Esophagus muscularis mucosa (tissue), 4 donors: ENCODE measurements around the gene NOTCH4.

Experiments used
- EP300 ChIP-seq: sonication (generic); formaldehyde crosslinking; IDR thresholded peaks from one replicate; pipeline ENCODE4 v1.6.1; 2017; ENCODE audit warnings: antibody characterized with exemption
- POLR2A ChIP-seq: fragments of 450-650 bp; IDR thresholded peaks from one replicate; pipeline ENCODE4 v1.6.1; 2017; ENCODE audit warnings: antibody characterized with exemption, moderate library complexity, mild to moderate bottlenecking, low read depth
- POLR2AphosphoS5 ChIP-seq, 2 donors: sonication (generic); formaldehyde crosslinking; IDR thresholded peaks; one replicate each; pipeline ENCODE4 v1.6.1; 2017; ENCODE audit warnings: antibody characterized with exemption in 2 of 2
- TF ChIP-seq, protein P1 (sequence below), 3 experiments: fragments of 200-600 bp in 2 of 3; fragments of 450-650 bp in 1 of 3; sonication (generic) in 2 of 3; IDR thresholded peaks; one replicate each; pipeline ENCODE4 v1.5.1; 2017 to 2019; ENCODE audit warnings: antibody characterized with exemption in 3 of 3, mild to moderate bottlenecking in 2 of 3, moderate library complexity in 1 of 3

DNA sequence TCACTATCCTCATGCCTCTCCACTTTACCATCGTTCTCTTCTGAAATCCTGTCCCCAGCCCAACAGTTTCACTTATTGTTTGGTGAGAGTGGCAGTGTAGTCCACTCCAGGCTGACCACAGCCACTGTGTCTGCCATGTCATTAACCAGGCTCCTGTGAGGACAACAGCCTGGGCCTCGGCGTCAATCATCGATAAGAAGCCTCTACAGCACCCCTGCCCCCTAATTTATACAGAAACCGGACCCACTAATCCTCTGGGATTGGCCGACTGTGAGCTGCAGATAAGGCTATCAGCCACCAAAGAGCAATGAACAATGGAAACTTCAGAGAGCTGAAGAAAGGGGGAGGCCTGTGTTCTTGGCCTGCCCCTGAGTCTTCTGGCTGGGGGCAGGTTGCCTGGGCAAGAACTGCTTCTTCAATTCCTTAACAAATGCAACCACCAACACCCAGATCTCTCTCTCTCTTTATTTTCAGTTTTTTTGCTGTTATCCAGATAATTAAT, 56.1 kb downstream of the NOTCH4 start:
- TF ChIP-seq, protein P1, sequence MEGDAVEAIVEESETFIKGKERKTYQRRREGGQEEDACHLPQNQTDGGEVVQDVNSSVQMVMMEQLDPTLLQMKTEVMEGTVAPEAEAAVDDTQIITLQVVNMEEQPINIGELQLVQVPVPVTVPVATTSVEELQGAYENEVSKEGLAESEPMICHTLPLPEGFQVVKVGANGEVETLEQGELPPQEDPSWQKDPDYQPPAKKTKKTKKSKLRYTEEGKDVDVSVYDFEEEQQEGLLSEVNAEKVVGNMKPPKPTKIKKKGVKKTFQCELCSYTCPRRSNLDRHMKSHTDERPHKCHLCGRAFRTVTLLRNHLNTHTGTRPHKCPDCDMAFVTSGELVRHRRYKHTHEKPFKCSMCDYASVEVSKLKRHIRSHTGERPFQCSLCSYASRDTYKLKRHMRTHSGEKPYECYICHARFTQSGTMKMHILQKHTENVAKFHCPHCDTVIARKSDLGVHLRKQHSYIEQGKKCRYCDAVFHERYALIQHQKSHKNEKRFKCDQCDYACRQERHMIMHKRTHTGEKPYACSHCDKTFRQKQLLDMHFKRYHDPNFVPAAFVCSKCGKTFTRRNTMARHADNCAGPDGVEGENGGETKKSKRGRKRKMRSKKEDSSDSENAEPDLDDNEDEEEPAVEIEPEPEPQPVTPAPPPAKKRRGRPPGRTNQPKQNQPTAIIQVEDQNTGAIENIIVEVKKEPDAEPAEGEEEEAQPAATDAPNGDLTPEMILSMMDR (IDR thresholded peaks at IDR 0.05) = no peak
- TF ChIP-seq EP300 (no peak), POLR2A (no peak), POLR2AphosphoS5 (IDR thresholded peaks at IDR 0.05) (no peak)
